Psoas muscle (tissue), 8 donors: ENCODE measurements around the gene PIP4K2C. TPM values are rescaled to one million over a fixed set of nuclear protein-coding genes. Genes with fewer than 3 reads are reported as not detected.
A peak's percentile ranks its signal among the peaks of the same experiment; 100 is the strongest.

Experiments
- ATAC-seq, 4 donors: fragments of 200-7000 bp; cut with Tn5 transposase; one replicate each; pipeline ENCODE4 v1.9.1; 2020; ENCODE audit warnings: moderate library complexity in 3 of 4, mild to moderate bottlenecking in 2 of 4
- DNase-seq, 2 donors: peaks; one replicate each; pipeline ENCODE4 v3.0.0-alpha.2; 2020
- H3K27ac ChIP-seq: fragments of 200-600 bp; one replicate; pipeline ENCODE4 v1.8.0; 2022
- H3K27me3 ChIP-seq, 3 donors: fragments of 200-600 bp in 1 of 3; one replicate each; pipeline versions ENCODE4 v1.6.1 to v1.8.0; 2013 to 2022; ENCODE audit warnings: low read length in 2 of 3, mild to moderate bottlenecking in 2 of 3, moderate library complexity in 1 of 3; ENCODE audit not compliant: insufficient read depth in 3 of 3
- H3K36me3 ChIP-seq, 2 donors: fragments of 200-600 bp in 1 of 2; one replicate each; pipeline versions ENCODE4 v1.6.1 to v1.8.0; 2013 to 2022; ENCODE audit warnings: low read depth in 1 of 2, mild to moderate bottlenecking in 1 of 2, moderate library complexity in 1 of 2; ENCODE audit not compliant: insufficient read depth in 1 of 2
- H3K4me1 ChIP-seq: fragments of 200-600 bp; one replicate; pipeline ENCODE4 v1.8.0; 2022
- H3K4me3 ChIP-seq: fragments of 200-600 bp; one replicate; pipeline ENCODE4 v1.8.0; 2022; ENCODE audit warnings: mild to moderate bottlenecking
- H3K9me3 ChIP-seq: fragments of 200-600 bp; one replicate; pipeline ENCODE4 v1.8.0; 2022
- CTCF ChIP-seq: fragments of 200-600 bp; IDR thresholded peaks from one replicate; pipeline ENCODE4 v1.8.0; 2022; ENCODE audit warnings: antibody characterized with exemption
- WGBS, 3 donors: extraction: QIAGEN DNeasy Blood & Tissue Kit; methylation state at CpG; one replicate each; pipeline versions ENCODE4 v1.1.6 to v1.1.7; 2013; 5-methylcytosine and 5-hydroxymethylcytosine counted together
- intact Hi-C, 2 donors: fragments of 100-400 bp; cut with DNase I; formaldehyde crosslinking; loops; one replicate each; pipeline versions ENCODE4 v1.11.0 to v1.14.2; 2022
- polyA plus RNA-seq, 3 donors: library from polyadenylated mRNA; stranded (reverse); fragments of 200-250 nt; gene quantifications; one replicate each; pipeline ENCODE4 v1.2.3, GENCODE V29; 2013
- total RNA-seq, 4 donors: library from RNA; stranded (reverse); fragmentation: NEBNext Ultra II Directional in 2 of 4; extraction: Animal tissue kit (Norgen Biotek cat#: 25700) in 2 of 4; gene quantifications; one replicate each; pipeline versions ENCODE4 v1.2.1 to v1.2.4, GENCODE V29; 2021 to 2023
- donor health status: healthy with polysubstance abuse.
- donor health status: DM: no; HTN: no; CAD: no; lungs with moderate emphysema.
- donor health status: Bipolar disorder and iron deficiency.
- donor health status: healthy.
- donor health status: DM: yes; HTN: yes; CAD: no.
- donor health status: DM: no; HTN: no; CAD: no.
- donor health status: DM: no; HTN: no; CAD: no.
- donor health status: DM: yes; HTN: yes; CAD: no.

PIP4K2C gene
- total and polyA plus RNA-seq, 7 donors: 7.7 to 16.4 (median 10.1) TPM

- DNase-seq: no peak
- ATAC-seq: no peak
- H3K4me3 ChIP-seq: no peak overlapping the region
- intact Hi-C loops: no loop called here
- H3K4me1 ChIP-seq: no peaks in the 10 kb centered on the region
- H3K27me3 ChIP-seq: peaks cover 0 to 25% (median 13%) of the 10 kb centered on the region in 3 donors
- peaks cover 9 to 46% of the 10 kb centered on the region in 2 donors for H3K36me3 ChIP-seq
- no peaks in the 10 kb centered on the region for H3K9me3 ChIP-seq
- TF ChIP-seq CTCF: no peak
- H3K27ac ChIP-seq: no peak overlapping the region
Observed at GRCh38 chr12:57602544-57602943, 11.6 kb downstream of the PIP4K2C start.

GRCh38 chr12:57603324-57603723 lies 12.3 kb downstream of the PIP4K2C start:
- TF ChIP-seq CTCF: no peak
- H3K9me3 ChIP-seq: no peaks in the 10 kb centered on the region
- no peak for ATAC-seq
- peak overlapping the region; percentile 64 for H3K27ac ChIP-seq
- H3K36me3 ChIP-seq: peaks cover 9 to 40% of the 10 kb centered on the region in 2 donors
- no peak for DNase-seq
- peaks cover 0 to 25% (median 13%) of the 10 kb centered on the region in 3 donors for H3K27me3 ChIP-seq
- intact Hi-C loops: no loop called here
- H3K4me1 ChIP-seq: no peaks in the 10 kb centered on the region
- 58 to 63% (median 59%) methylated on average over 2 of the region's 2 CpGs for WGBS, 3 donors
- H3K4me3 ChIP-seq: no peak overlapping the region

GRCh38 chr12:57603815-57604453 lies 12.9 kb downstream of the PIP4K2C start:
- intact Hi-C loops: no loop called here
- TF ChIP-seq CTCF: no peak
- WGBS, 3 donors: 26 to 37% (median 30%) methylated on average over 6 of the region's 6 CpGs
- Histone ChIP-seq H3K27me3 (peaks cover 0 to 31% (median 13%) of the 10 kb centered on the region in 3 donors), H3K36me3 (peaks cover 7 to 34% of the 10 kb centered on the region in 2 donors), H3K9me3 (no peaks in the 10 kb centered on the region), H3K4me1 (no peaks in the 10 kb centered on the region), H3K27ac (peak overlapping the region; percentile 64), H3K4me3 (peak overlapping the region; percentile 63)
- ATAC-seq (peak in 3 of 4 donors; percentile 31 to 64 (median 58)), DNase-seq (peak in 1 of 2 donors; percentile 42)

GRCh38 chr12:57604454-57604991 lies 13.5 kb downstream of the PIP4K2C start, which contains the start of gene DTX3:
DTX3 (plus strand) TSS chr12:57604824; CDS start chr12:57606518, 1,694 bp downstream.
- Histone ChIP-seq H3K4me3 (peak within 1 kb of the TSS; percentile 63), H3K27me3 (peaks cover 0 to 34% (median 16%) of the 10 kb centered on the region in 3 donors), H3K27ac (peak within 1 kb of the TSS; percentile 64), H3K9me3 (no peaks in the 10 kb centered on the region), H3K4me1 (no peaks in the 10 kb centered on the region), H3K36me3 (peaks cover 3 to 28% of the 10 kb centered on the region in 2 donors)
- WGBS, 3 donors: 3 to 5% (median 4%) methylated on average over 23 to 36 of the region's 36 CpGs
- intact Hi-C loops: no loop called here
- TF ChIP-seq CTCF: no peak
- ATAC-seq: peak in 3 of 4 donors; percentile 24 to 48 (median 25)
- DNase-seq: peak in 1 of 2 donors; percentile 30
